ENCODE data around the gene COL8A1. TPM values are rescaled to one million over a fixed set of nuclear protein-coding genes. Genes with fewer than 3 reads are reported as not detected.

Gene COL8A1
- total and polyA plus RNA-seq, 10 of the 15 experiments (the other 5 are each of a cell fraction or from before 2014, with no cell fraction given), result 0.04 to 0.73 (median 0.10) TPM; not detected in 5

- no peaks in the 10 kb centered on the region for H3K36me3 ChIP-seq (ENCODE audit: control insufficient read depth in 2 of 2, insufficient read depth in 2 of 2, low read length in 1 of 2)
- no peaks in the 10 kb centered on the region for H3K9me3 ChIP-seq (replicated peaks; ENCODE audit: control insufficient read depth, insufficient read depth, low read length)
- H3K9ac ChIP-seq (ENCODE audit: control insufficient read depth, insufficient read depth, low read length), result no peak overlapping the region
- 93% methylated on average over 1 of the region's 1 CpG for WGBS (ENCODE audit: insufficient coverage, insufficient replicate concordance, low lambda C conversion rate, missing lambda C conversion rate)
- H2AFZ ChIP-seq (ENCODE audit: control insufficient read depth, low read depth, low read length), result no peak overlapping the region
- in situ Hi-C loops (cut with MboI) (no loop called here), intact Hi-C loops (cut with micrococcal nuclease; ENCODE audit: unreplicated experiment) (no loop called here)
- BruUV-seq (replicated peaks), result no TSS peak
- RAD21 ChIA-PET (ENCODE audit: unreplicated experiment), result no interaction called here
- CTCF ChIA-PET, result interaction anchor here (0.7 to 9.7 kb wide), 4 partner anchors 10 to 135 kb away, joined by 3 to 78 read pairs (median 4); no protein-coding TSS in a partner anchor
- no peak overlapping the region for H3K4me2 ChIP-seq (ENCODE audit: control insufficient read depth, insufficient read depth)
- DNase-seq (ENCODE audit: low read depth, low spot score), result no peak
- SMC1A ChIA-PET (ENCODE audit: uncharacterized antibody, unreplicated experiment), result interaction anchor here (0.8 kb wide), 1 partner anchor 12 kb away, joined by 4 read pairs; no protein-coding TSS in a partner anchor
- no peak for ATAC-seq
- no peaks in the 10 kb centered on the region for H3K4me1 ChIP-seq (ENCODE audit: control insufficient read depth, insufficient read depth, low read length)
- no peak for FAIRE-seq
- no peak overlapping the region for H3K4me3 ChIP-seq
- H3K27me3 ChIP-seq (replicated peaks in 1 of 2; ENCODE audit: control insufficient read depth in 2 of 2, insufficient read depth in 2 of 2, low read length in 1 of 2), result peaks cover 4 to 12% of the 10 kb centered on the region in 2 experiments; a peak in 3 of 4 replicates
- H3K79me2 ChIP-seq (ENCODE audit: control insufficient read depth, insufficient read depth, low read length), result no peaks in the 10 kb centered on the region
- no peak overlapping the region for H3K27ac ChIP-seq (ENCODE audit: control insufficient read depth, insufficient read depth)
- POLR2A ChIA-PET, result no interaction called here
- H4K20me1 ChIP-seq (ENCODE audit: control insufficient read depth, insufficient read depth), result no peaks in the 10 kb centered on the region
- no peak for TF ChIP-seq JUNB (IDR thresholded peaks at IDR 0.05)
- no peak for TF ChIP-seq ZBTB4 (CRISPR knock-in tag; IDR thresholded peaks at IDR 0.05)
- TF ChIP-seq NFIC (IDR thresholded peaks at IDR 0.05; ENCODE audit: low read depth, low read length), result no peak
Measured at GRCh38 chr3:99639579-99639978, 1.2 kb downstream of the COL8A1 start.

All from GM12878 (cell line).